ENCODE data around the gene FBXL20.

The FBXL20 gene

DNA sequence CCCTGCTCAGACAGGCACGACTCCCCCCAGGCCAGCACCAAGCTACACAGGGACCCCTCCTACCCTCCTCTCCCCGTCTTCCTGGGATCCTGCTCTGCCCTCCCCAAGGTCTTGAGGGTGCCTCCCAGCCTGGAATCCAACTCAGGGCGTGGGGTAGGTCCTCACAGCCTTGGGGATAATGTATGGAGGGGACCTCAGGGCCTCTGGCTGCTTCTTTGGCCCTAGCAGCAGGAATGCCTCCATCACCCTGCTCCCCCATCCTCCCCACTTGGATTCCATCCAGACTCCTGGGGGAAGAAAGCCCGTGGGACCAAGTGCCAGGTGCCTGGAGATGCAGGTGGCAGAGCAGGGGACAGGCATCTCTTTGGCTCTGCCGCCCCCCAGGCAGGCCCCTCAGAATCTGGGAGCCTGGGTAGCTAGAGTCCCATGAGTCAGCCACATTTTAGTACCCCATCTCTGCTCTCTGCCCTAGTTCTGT lies 164.9 kb downstream of the FBXL20 start:
- Histone ChIP-seq H4K20me1 (ENCODE audit: insufficient read depth) (no peaks in the 10 kb centered on the region), H3K27me3 (ENCODE audit: insufficient read depth, low read depth) (no peaks in the 10 kb centered on the region), H2AFZ (ENCODE audit: low read depth) (no peak overlapping the region), H3K36me3 (ENCODE audit: insufficient read depth) (no peaks in the 10 kb centered on the region), H3K79me2 (ENCODE audit: insufficient read depth, low read depth) (no peaks in the 10 kb centered on the region), H3K9ac (no peak overlapping the region), H3K4me1 (ENCODE audit: low read depth, poor library complexity, severe bottlenecking) (peaks cover 36% of the 10 kb centered on the region), H3K4me3 (IDR thresholded peaks at IDR 0.05; ENCODE audit: insufficient read depth, low read depth, low read length) (no peak overlapping the region), H3K27ac (no peak overlapping the region), H3K4me2 (no peak overlapping the region)
- TF ChIP-seq, protein P1, sequence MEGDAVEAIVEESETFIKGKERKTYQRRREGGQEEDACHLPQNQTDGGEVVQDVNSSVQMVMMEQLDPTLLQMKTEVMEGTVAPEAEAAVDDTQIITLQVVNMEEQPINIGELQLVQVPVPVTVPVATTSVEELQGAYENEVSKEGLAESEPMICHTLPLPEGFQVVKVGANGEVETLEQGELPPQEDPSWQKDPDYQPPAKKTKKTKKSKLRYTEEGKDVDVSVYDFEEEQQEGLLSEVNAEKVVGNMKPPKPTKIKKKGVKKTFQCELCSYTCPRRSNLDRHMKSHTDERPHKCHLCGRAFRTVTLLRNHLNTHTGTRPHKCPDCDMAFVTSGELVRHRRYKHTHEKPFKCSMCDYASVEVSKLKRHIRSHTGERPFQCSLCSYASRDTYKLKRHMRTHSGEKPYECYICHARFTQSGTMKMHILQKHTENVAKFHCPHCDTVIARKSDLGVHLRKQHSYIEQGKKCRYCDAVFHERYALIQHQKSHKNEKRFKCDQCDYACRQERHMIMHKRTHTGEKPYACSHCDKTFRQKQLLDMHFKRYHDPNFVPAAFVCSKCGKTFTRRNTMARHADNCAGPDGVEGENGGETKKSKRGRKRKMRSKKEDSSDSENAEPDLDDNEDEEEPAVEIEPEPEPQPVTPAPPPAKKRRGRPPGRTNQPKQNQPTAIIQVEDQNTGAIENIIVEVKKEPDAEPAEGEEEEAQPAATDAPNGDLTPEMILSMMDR (conservative IDR thresholded peaks at IDR 0.05; ENCODE audit: low read depth, low read length) = no peak

DNA sequence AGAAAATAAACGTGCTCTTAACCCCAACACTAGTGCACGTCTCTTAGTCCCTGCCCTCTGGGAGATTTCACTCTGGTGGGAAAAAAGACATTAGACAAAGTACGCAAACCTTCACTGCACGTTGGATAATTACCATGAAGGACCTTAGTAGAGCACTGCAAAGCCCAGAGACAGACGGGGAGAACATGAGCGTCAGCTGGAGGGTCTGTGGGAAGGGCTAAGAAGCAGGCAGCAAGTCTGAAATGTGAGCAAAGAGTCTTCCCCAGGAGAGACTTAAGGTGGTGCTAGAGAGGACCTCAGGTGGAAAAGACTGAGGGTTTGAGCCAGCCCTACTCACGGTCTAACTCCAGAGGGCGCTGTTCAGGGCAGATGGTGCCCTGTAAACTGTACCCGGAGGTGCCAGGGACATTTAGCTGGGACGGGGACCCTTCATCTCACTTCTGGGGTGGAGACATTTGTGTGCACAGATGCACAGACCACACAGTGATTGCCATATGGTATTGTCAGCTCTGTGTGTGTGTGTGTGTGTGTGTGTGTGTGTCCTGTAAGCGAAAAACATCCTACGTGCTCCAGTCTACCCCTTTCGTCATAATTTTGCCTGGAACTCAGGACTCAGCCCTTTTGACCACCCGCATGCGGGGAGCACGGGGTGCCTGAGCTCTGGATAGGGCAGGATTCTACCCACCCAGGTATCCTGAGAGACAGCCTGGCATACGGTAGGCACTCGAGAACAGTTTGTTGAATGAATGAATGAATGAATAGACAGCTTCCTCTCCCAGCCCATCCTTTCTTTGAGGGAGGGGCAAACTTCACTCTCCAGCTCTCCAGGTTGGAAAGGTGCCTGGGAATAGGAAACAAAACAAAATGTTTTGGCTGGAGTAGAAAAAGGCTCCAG lies 165.6 kb downstream of the FBXL20 start:
- Histone ChIP-seq H3K4me3 (IDR thresholded peaks at IDR 0.05; ENCODE audit: insufficient read depth, low read depth, low read length) (no peak overlapping the region), H3K4me1 (ENCODE audit: low read depth, poor library complexity, severe bottlenecking) (peaks cover 37% of the 10 kb centered on the region), H3K27me3 (ENCODE audit: insufficient read depth, low read depth) (no peaks in the 10 kb centered on the region), H3K36me3 (ENCODE audit: insufficient read depth) (no peaks in the 10 kb centered on the region), H3K79me2 (ENCODE audit: insufficient read depth, low read depth) (no peaks in the 10 kb centered on the region), H2AFZ (ENCODE audit: low read depth) (no peak overlapping the region), H4K20me1 (ENCODE audit: insufficient read depth) (no peaks in the 10 kb centered on the region), H3K4me2 (no peak overlapping the region), H3K9ac (no peak overlapping the region), H3K27ac (no peak overlapping the region)
- TF ChIP-seq, protein P1 (conservative IDR thresholded peaks at IDR 0.05; ENCODE audit: low read depth, low read length) = peak; percentile 94

DNA sequence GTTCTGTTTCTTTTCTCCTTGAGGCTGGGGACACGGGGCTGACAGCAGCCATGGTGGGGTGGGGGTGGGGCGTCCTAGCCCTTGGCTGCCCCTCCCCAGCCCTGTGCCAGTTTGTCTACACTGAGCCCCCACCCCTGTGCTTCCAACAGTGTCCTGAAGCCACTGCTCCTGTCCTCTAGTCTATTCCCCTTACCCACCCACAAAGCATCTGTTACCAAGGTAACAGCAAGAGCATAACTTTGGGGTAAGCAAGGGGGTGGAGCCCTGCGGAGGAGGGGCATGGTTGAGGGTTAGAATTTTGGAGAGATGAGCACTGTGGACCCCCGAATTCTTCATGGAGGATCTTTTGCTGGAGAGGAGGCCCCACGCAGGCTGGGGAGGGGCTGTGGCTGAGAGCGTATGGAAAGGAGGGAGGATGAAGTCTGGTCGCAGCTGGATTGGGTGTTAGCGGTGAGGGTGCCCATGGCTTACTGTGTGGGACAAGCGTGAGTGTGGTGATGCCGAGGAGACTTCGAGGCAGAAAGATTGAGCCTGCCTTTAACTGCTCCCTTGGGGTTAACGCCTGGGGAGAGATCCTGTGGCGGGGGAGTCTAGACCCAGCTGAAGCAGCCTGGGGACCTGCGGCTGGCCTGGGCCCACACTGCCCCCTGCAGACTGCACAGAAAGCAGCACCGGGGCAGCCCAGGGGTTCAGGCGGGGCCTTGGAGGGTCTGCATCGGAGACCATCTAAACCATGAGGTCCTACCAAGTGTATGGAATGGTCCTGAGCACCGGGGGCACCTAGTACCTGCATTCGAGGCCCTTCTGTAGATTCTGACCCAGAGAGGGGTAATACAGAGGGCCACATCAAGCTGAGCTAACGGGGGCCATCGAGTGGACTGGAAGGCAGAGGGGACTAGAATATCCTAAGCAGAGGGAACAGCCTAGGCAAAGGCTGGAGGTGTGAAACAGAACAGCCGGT lies 169.6 kb downstream of the FBXL20 start:
- Histone ChIP-seq H3K4me1 (ENCODE audit: low read depth, poor library complexity, severe bottlenecking) (peaks cover 17% of the 10 kb centered on the region), H3K9ac (no peak overlapping the region), H3K4me3 (IDR thresholded peaks at IDR 0.05; ENCODE audit: insufficient read depth, low read depth, low read length) (no peak overlapping the region), H3K4me2 (peak overlapping the region; percentile 10; the same call in 1 of the 2 replicates), H4K20me1 (ENCODE audit: insufficient read depth) (no peaks in the 10 kb centered on the region), H3K36me3 (ENCODE audit: insufficient read depth) (no peaks in the 10 kb centered on the region), H3K79me2 (ENCODE audit: insufficient read depth, low read depth) (no peaks in the 10 kb centered on the region), H2AFZ (ENCODE audit: low read depth) (peak overlapping the region; percentile 29; the same call in 1 of the 2 replicates), H3K27ac (no peak overlapping the region), H3K27me3 (ENCODE audit: insufficient read depth, low read depth) (peaks cover 15% of the 10 kb centered on the region; the same call in 1 of the 2 replicates)
- TF ChIP-seq, protein P1 (conservative IDR thresholded peaks at IDR 0.05; ENCODE audit: low read depth, low read length) = peak; percentile 64

DNA sequence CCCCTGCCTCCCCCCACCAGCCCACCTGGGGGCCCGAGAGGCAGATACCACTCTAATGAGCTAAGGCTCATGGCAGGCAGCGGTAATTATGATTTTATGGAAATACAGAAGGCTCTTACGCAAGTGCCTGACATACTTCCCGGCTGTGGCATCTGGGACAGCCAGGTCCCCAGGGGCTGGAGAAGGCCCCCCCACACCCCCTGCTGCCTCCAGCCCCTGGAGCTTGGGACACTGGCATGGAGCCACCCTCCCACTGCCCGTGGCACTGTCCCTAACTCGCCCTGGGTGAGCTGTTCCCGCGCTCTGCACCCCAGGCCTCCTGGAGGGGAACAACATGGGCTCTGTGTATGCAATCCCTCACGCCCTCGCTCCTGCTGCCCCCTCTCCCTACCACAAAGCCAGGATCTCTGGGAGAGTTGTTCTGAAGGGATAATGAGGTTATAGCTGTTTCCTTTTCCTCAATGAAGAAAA lies 170.3 kb downstream of the FBXL20 start:
- H3K36me3 ChIP-seq (ENCODE audit: insufficient read depth) = no peaks in the 10 kb centered on the region
- no peaks in the 10 kb centered on the region for H3K79me2 ChIP-seq (ENCODE audit: insufficient read depth, low read depth)
- H3K4me3 ChIP-seq (IDR thresholded peaks at IDR 0.05; ENCODE audit: insufficient read depth, low read depth, low read length) = no peak overlapping the region
- H4K20me1 ChIP-seq (ENCODE audit: insufficient read depth) = no peaks in the 10 kb centered on the region
- TF ChIP-seq, protein P1 (conservative IDR thresholded peaks at IDR 0.05; ENCODE audit: low read depth, low read length) = no peak
- H3K4me2 ChIP-seq = no peak overlapping the region
- peaks cover 22% of the 10 kb centered on the region for H3K27me3 ChIP-seq (ENCODE audit: insufficient read depth, low read depth)
- no peak overlapping the region for H3K27ac ChIP-seq
- peaks cover 15% of the 10 kb centered on the region for H3K4me1 ChIP-seq (ENCODE audit: low read depth, poor library complexity, severe bottlenecking)
- no peak overlapping the region for H3K9ac ChIP-seq
- H2AFZ ChIP-seq (ENCODE audit: low read depth) = peak overlapping the region; percentile 29; the same call in 1 of the 2 replicates
